ENCODE results near the gene CTTN. TPM values are rescaled to one million over a fixed set of nuclear protein-coding genes. Genes with fewer than 3 reads are reported as not detected.

CTTN gene
- total RNA-seq, 3 donors from 2014 or later: 223 to 314 (median 280) TPM

DNA sequence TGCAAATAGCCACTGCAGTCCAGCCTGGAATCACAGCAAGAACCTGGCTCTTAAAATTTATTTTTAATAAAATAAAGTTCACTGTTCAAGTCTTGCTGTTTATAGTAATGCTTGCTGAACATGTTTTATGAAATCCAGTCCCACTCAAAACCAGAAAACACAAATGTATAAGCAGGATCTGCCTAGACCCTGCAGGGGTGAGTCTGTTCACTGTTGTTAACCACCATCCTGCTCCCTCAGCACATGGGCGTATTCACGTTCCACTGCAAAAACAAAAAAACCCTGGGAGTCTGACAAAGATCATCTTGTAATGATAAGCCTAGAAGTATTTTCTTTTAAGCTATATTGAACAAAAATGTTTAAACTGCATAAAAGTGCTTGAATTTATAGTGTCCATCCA is 45.0 kb upstream of the CTTN start:
- ATAC-seq (no peak), DNase-seq (no peak)
- intact Hi-C loops (cut with DNase I, micrococcal nuclease): no loop called here
- H3K4me1 ChIP-seq (ENCODE audit: low read depth): no peaks in the 10 kb centered on the region
- TF ChIP-seq, protein P1, sequence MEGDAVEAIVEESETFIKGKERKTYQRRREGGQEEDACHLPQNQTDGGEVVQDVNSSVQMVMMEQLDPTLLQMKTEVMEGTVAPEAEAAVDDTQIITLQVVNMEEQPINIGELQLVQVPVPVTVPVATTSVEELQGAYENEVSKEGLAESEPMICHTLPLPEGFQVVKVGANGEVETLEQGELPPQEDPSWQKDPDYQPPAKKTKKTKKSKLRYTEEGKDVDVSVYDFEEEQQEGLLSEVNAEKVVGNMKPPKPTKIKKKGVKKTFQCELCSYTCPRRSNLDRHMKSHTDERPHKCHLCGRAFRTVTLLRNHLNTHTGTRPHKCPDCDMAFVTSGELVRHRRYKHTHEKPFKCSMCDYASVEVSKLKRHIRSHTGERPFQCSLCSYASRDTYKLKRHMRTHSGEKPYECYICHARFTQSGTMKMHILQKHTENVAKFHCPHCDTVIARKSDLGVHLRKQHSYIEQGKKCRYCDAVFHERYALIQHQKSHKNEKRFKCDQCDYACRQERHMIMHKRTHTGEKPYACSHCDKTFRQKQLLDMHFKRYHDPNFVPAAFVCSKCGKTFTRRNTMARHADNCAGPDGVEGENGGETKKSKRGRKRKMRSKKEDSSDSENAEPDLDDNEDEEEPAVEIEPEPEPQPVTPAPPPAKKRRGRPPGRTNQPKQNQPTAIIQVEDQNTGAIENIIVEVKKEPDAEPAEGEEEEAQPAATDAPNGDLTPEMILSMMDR (IDR thresholded peaks at IDR 0.05): no peak
- no peaks in the 10 kb centered on the region for H3K36me3 ChIP-seq (ENCODE audit: low read depth)
- H3K9me3 ChIP-seq: no peaks in the 10 kb centered on the region
- no peak overlapping the region for H3K4me3 ChIP-seq

DNA sequence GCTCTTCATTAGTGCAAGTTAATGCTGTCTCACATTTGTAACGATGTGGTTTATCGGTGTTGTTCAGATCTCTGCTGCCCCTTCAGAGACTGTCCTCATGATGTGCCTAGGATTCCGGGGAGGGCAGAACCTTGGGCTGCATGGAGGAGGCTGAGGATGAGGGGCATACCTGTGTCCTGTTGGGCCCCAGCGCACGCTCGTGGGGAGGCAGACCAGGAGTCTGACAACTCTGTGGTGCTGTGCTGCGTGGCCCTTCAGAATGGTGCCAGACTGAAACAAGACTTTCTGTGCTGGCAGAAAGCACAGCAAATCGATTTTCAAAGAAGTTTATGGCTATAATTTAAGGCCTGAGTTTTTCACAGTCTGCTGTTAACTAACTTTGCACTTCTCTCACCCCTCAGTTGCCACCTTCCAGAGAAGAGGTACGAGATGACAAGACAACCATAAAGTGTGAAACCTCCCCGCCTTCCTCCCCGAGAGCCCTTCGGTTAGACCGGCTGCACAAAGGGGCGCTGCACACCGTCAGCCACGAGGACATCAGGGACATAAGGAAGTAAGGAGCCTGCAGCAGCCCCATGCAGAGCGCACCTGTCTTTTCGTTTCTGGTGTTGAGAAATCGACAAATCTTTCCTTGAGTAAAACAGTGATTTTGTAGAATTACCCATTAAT is 44.3 kb upstream of the CTTN start:
- no peak for DNase-seq
- Histone ChIP-seq H3K36me3 (ENCODE audit: low read depth) (no peaks in the 10 kb centered on the region), H3K4me1 (ENCODE audit: low read depth) (no peaks in the 10 kb centered on the region), H3K4me3 (no peak overlapping the region), H3K9me3 (no peaks in the 10 kb centered on the region)
- TF ChIP-seq, protein P1 (IDR thresholded peaks at IDR 0.05): no peak
- ATAC-seq: no peak
- intact Hi-C loops (cut with DNase I, micrococcal nuclease): no loop called here

DNA sequence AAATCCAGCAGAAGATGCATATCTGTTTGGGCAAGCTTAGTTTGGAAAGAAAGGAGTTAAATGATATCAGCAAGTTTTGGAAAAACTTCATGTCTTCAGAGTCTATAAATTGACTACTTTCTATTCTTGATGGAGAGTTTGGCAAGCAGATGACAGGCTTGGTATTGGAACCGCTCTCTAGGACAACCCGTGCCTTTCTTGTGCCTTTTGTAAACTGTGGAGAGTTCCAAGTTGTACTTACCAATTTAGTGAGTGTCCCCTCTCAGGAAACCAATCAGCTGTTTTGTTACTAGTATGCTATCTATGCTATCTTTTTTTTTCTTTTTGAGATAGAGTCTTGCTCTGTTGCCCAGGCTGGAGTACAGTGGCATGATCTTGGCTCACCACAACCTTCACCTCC is 43.7 kb upstream of the CTTN start:
- intact Hi-C loops (cut with DNase I, micrococcal nuclease): no loop called here
- no peak for DNase-seq
- no peaks in the 10 kb centered on the region for H3K4me1 ChIP-seq (ENCODE audit: low read depth)
- no peaks in the 10 kb centered on the region for H3K9me3 ChIP-seq
- no peaks in the 10 kb centered on the region for H3K36me3 ChIP-seq (ENCODE audit: low read depth)
- H3K4me3 ChIP-seq: no peak overlapping the region
- TF ChIP-seq, protein P1 (IDR thresholded peaks at IDR 0.05): no peak
- ATAC-seq: no peak

DNA sequence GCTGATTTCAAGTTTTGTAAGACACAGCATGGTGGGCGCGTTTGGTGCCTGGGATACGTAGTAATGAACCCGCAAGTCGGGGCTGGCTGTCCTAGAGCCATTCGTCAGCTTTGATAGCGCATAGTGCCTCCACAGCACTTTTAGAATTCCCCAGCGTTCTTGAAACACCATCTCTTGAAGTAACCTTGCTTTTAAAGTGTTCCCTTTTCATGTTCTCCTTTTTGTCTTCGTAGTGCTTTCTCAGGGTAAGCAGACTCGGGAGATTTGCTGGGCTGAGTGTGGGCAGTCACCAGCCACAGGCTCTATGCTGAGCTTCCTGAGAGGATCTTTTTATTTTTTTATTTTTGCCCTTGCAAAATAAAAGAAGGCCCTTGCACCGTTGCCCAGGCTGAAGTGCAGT is 39.6 kb upstream of the CTTN start:
- no peak for DNase-seq
- intact Hi-C loops (cut with DNase I, micrococcal nuclease): no loop called here
- TF ChIP-seq, protein P1 (IDR thresholded peaks at IDR 0.05): no peak
- no peaks in the 10 kb centered on the region for H3K9me3 ChIP-seq
- H3K36me3 ChIP-seq (ENCODE audit: low read depth): no peaks in the 10 kb centered on the region
- no peak overlapping the region for H3K4me3 ChIP-seq
- no peak for ATAC-seq
- no peaks in the 10 kb centered on the region for H3K4me1 ChIP-seq (ENCODE audit: low read depth)

DNA sequence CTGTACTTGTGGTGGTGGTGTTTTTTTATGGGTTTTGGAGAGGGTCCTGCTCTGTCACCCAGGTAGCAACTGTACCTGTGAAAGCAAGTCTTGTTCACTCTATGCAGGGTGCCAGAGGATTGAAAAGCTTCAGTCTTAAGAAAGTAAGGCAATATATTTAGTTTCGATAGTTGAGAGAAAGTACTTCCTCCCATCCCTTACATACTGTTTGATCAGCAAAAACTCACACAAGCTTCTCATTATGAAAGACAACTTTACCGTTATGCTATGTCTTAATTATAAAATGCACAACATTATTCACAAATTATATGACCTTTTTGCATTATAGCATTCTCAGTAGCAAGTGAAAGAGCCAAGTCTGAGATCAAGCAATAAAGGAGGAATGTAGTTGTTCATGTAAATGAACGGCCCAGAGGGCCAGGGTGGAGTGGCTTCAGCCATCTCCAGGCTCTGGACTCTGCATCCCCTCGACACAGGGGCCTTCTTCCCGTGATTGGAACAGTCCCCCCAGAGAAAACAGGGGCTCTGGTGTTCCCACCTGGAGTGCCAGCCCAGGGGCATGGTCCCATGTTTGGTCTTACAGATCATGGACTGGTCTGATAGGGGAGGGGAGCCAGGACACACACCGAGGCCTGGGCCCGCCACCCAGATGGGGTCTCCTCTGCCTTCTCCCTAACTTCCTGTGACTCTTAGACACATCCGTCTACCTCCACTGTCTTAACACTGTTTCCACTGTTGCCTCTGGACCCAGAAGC is 38.7 kb upstream of the CTTN start:
- Histone ChIP-seq H3K4me1 (ENCODE audit: low read depth) (no peaks in the 10 kb centered on the region), H3K9me3 (no peaks in the 10 kb centered on the region), H3K4me3 (no peak overlapping the region), H3K36me3 (ENCODE audit: low read depth) (no peaks in the 10 kb centered on the region)
- intact Hi-C loops (cut with DNase I, micrococcal nuclease): no loop called here
- TF ChIP-seq, protein P1 (IDR thresholded peaks at IDR 0.05): no peak
- ATAC-seq (no peak), DNase-seq (no peak)

Measured in mucosa of descending colon (tissue), 3 donors.